HT1080 (cell line): ENCODE results near the gene THNSL1. TPM values are rescaled to one million over a fixed set of nuclear protein-coding genes. Genes with fewer than 3 reads are reported as not detected.
"Not testable (repeated sequence)": the region's sequence is repeated elsewhere in the genome, so short reads cannot be mapped to it uniquely, and the experiment has no call there.

Source experiments
- DNase-seq: peaks from one replicate; pipeline ENCODE4 v3.0.0-alpha.2; 2015; ENCODE audit warnings: low read depth
- total RNA-seq: library from RNA; depleted of rRNA; stranded (reverse); fragments of >200 nt; shearing (Covaris generic); gene quantifications from 2 replicates; pipeline ENCODE4 v1.2.3, GENCODE V29; 2014

THNSL1 gene
- total RNA-seq, 1 experiment from 2014 or later, result 9.6 TPM

GRCh38 chr10:24993237-24993958 is 23.0 kb upstream of the THNSL1 start:
- no peak for DNase-seq

GRCh38 chr10:24995072-24995471 is 21.3 kb upstream of the THNSL1 start:
- no peak for DNase-seq

- DNase-seq, result no peak
These were observed 18.4 kb upstream of the THNSL1 start for GRCh38 chr10:24998044-24998443.

GRCh38 chr10:25011591-25011990 is 4.8 kb upstream of the THNSL1 start:
- DNase-seq, result not testable (repeated sequence)

- DNase-seq, result no peak
These were observed 1.8 kb upstream of the THNSL1 start for GRCh38 chr10:25014579-25014978.

- no peak for DNase-seq
These were observed 510 bp upstream of the THNSL1 start, which contains the start of gene ENKUR for GRCh38 chr10:25015828-25016375. TSS of gene ENKUR (minus strand) at chr10:25016158. CDS start at chr10:25015936, 222 bp downstream.

GRCh38 chr10:25017154-25017590 is 760 bp downstream of the THNSL1 start:
- DNase-seq, result no peak

DNA sequence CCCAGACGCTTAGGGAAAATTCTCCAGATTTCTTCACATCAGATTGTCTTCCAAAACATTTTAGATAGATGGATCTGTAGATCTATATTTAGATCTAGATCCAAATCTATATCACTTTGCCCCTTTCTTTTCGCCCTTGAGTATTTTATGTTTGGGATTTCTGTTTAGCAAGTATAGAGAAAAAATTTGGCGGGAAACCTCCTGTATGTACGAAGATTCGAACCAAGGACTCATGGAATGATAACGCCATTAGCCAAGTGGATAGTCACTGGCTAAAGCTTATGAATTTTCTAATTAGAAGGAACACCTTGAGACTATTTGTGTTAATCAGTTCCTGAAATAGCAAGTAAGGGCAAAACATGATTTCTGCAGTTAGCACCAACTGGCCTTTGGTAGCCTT is 1.2 kb downstream of the THNSL1 start:
- DNase-seq, result no peak

DNA sequence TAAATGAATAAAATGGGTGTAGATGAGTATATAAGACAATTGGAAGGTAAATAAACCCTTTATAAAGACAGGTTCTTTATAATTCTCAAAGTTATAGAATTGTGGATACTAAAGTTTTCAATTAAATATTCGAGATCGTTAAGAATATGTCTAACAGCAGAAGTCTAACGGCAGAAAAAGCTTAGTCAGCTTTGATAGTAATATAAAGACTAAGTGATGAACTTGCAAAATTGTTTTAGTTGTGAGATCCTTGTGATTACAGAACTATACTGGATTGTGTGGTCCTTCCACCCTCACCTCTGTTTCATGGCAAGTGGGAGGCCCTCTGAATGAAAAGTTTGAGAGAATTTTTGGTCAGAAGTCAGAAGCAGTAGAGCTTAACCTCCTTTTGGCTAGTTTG is 2.3 kb downstream of the THNSL1 start:
- DNase-seq, result no peak

DNA sequence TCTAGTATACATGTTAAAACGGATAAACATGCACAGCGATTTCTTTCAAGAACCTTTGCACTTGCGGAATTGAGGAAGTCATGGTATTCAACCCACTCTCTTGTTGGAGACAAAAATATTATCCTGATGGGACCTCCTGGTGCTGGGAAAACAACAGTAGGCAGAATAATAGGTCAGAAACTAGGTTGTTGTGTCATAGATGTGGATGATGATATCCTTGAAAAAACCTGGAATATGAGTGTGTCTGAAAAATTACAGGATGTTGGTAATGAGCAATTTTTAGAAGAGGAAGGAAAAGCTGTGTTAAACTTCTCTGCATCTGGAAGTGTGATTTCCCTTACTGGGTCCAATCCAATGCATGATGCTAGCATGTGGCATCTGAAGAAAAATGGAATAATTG is 6.9 kb downstream of the THNSL1 start:
- no peak for DNase-seq

- no peak for DNase-seq
These were observed 8.1 kb downstream of the THNSL1 start for GRCh38 chr10:25024528-25024927.

DNA sequence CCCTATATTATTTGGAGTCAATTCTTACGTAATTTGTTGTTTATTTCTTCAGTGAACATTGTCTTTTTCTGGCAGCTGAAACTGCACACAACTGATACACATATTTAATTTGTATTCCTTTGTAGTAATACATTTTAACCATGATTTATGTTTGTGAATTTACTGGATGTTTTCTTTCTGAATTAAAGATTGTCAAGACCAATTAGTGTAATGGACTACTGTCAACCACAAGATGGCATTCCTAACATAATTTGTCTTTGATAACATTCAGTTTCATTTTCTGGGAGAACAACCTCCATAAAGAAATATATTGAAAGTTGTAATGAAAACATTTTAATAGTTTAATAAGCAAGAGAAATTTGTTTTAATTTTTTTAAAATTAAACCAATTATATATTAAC is 10.1 kb downstream of the THNSL1 start:
- DNase-seq, result no peak

- DNase-seq, result no peak
These were observed 12.3 kb downstream of the THNSL1 start for GRCh38 chr10:25028711-25029110.

GRCh38 chr10:25029519-25029918 is 13.1 kb downstream of the THNSL1 start:
- no peak for DNase-seq

DNA sequence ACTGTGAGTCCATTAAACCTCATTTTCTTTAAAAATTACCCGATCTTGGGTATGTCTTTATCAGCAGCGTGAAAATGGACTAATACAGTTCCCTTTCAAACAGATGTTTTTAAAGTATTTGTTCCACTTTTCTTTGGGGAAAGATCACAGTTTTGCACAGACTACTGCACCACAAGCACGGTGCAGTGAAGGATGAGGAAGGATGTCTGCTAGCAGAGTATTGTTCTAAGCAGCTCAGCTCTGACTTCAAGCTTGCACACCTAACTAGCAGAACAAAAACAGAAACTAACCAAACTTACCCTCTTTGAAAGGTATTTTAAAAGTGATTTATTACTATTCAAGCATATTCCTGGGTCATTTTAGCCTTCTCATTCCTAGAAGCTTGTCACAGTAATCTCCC is 20.0 kb downstream of the THNSL1 start:
- no peak for DNase-seq

- no peak for DNase-seq
These were observed 21.9 kb downstream of the THNSL1 start for GRCh38 chr10:25038325-25038724.

GRCh38 chr10:25039531-25039930 is 23.1 kb downstream of the THNSL1 start:
- DNase-seq, result no peak

- no peak for DNase-seq
These were observed 30.2 kb downstream of the THNSL1 start for GRCh38 chr10:25046641-25047040.

- DNase-seq, result no peak
These were observed 30.7 kb downstream of the THNSL1 start for GRCh38 chr10:25047088-25047487.

GRCh38 chr10:25047591-25048301 is 31.3 kb downstream of the THNSL1 start:
- DNase-seq, result peak; percentile 69

DNA sequence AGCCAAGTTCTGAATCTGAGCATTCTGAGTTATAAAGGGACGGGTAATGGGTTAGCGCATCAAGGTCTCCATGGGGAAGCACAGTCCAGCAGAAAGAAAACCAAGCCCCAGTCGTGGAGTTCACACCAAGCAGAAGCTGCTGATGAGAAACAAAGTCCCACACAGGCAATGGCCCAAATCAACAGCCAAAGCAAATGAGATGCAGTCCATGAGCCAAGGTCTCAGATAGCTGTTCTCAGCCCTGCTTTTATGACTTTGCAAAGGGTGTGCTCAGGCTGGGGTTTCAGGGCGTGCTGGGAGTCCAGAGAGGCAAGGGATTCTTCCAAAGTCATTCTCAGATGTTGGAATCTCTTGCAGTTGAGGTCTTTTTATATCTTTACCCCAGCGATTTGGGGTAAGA is 32.0 kb downstream of the THNSL1 start:
- no peak for DNase-seq

DNA sequence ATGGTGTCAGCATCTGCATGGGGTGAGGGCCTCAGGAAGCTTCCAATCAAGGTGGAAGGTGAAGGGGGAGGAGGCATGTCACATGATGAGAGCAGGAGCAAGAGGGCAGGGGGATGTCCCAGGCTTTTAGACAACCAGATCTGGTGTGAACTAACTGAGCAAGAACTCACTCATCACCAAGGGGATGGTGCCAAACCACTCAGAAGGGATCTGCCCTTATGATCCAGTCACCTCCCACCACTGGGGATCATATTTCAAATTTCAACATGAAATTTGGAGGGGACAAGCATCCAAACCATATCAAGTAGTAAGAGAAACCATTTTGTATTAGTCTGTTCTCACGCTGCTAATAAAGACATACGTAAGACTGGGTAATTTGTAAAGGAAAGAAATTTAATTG is 33.6 kb downstream of the THNSL1 start:
- no peak for DNase-seq

GRCh38 chr10:25050402-25050801 is 34.0 kb downstream of the THNSL1 start:
- no peak for DNase-seq
